ENCODE results near the gene COL25A1.

COL25A1 gene

DNA sequence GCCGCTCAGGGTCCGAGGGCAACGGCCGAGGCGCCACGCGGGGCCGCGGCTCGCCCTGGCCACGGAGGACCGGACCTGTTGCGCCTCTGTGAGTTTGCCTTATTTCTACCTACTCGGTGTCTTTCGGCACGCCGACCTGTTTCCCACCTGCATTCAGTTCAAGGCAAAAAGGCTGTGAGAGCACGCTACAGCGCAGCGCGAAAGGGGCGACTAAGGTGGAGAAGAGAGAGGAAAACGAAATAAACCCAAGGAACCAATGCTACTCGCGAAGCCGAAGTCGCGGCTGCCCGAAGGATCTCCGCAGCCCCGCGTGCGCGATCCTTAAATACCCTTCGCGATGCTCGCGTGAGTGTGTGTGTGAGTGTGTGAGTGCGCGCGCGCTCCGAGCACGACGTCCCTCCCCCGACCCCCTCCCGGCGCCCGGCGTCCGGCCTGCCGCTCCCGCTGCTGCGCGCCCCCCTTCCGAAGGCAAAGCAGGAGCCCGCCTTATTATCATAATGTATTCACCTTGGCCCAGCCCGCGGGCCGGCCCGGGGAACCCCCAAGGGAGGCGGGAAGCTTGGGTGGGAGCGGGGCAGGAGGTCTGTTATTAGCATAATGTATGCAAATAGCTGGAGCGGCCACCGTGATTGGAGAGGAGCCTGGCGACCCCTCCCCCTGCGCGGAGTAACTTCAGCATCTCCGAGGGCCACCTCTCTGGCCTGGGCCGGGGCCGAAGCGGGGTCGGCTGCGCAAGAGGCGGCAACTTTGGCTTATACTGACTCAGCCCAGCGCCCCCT lies at the start of gene COL25A1:
Gene COL25A1 (minus strand): TSS at position 298 of the 779 bp plus-strand sequence.
- FAIRE-seq = no peak

- no peak for FAIRE-seq
Observed at GRCh38 chr4:109350121-109350520, 47.7 kb upstream of the COL25A1 start.

DNA sequence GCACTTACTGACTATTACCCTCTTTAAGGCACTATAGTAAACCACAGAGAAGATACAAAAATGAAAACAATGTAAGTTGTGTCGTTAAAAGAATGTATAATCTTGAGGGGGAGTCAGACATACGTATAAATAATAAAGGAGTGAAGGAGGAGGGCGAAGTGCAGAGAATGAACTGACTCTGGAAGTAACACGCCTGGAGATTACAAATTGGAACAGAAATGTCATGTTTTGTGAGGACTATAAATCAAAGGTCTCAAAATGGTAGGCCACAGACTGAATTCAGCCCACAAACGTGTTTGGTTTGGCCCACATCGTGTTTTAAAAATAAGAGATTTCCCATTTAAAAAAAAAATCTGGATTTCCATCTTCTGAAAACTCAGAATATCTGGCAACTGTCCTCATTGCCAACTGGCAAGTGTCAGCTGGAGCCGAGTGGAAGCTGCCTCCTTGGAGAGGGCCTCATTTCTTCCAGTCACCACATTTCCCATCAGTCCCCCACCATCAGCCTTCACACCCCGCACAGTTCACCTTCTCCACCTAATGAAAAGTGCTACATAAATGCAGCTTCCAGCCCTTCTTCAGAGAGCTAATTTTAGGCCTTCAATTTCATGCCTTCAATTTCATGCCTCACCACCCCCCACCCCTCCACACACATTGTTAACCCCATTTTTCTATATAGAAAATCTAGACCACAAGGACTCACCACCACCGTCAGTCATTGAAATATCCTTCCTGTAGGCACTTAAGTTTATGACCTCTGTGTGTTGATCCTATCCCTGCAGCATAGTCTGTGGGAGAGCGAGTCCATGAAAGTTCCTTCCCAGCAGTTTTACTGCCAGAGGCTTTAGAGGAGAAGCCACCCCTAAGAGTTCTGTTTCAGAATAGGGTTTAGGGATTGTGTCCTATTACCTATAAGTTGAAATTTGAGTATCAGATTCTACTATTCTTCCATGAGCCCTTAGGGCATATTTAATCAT lies 32.0 kb upstream of the COL25A1 start:
- FAIRE-seq = no peak

DNA sequence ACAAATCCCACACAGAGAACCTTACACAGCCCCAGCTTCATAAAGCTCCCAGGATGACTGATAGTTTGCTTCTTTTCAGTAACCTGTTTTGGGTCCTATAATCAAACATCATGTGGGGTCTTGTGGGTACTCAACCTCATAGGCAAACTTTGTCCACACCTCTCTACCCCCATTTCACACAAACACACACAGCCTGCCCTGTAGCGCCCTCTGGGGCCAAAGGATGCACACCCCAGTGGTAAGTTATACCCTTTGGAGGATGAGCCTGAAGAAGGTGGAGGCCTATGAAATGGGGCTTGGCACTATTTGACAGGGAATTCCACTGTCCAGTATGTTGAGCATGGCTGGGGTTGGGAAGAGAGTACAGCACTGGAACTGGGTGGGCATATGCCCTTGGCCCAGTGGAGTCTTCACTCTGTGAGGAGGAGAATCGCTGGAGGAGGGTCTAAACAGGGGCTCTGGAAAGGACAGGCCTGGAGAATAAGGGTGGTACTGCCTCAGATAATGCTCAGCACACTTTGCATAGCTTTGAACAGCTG lies 30.5 kb upstream of the COL25A1 start:
- no peak for FAIRE-seq

- no peak for FAIRE-seq
Observed at GRCh38 chr4:109327641-109328040, 25.2 kb upstream of the COL25A1 start.

DNA sequence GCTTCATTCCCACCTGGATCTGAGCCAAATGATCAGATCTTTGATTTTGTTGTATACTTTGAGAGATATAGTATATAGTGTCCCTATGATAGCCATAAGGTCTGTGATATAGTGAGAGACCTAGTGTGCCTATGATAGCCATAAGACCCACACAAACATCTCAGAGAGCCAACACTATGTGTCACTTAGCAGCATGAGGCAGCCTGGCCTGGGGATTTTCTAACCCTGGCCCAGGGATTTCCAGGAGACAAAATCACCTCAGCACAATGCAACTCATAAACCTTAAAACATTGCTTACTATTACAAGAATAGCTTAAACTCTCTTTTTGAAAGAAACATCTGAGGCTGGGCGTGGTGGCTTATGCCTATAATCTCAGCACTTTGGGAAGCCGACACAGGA lies 23.2 kb upstream of the COL25A1 start:
- no peak for FAIRE-seq

DNA sequence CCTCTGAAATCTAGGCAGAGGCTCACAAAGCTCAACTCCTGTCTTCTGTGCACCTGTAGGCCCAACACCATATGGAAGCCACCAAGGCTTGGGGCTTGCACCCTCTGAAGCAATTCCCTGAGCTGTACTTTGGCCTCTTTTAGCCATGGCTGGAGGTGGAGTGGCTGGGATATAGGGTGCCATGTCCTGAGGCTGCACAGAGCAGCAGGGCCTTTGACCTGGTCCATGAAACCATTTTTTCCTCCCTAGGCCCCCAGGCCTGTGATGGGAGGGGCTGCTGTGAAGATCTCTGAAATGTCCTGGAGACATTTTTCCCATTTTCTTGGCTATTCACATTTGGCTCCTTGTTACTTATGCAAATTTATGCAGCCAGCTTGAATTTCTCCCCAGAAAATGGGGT lies 20.9 kb upstream of the COL25A1 start:
- FAIRE-seq = no peak

GRCh38 chr4:109321232-109321631 lies 18.8 kb upstream of the COL25A1 start:
- FAIRE-seq = no peak

- FAIRE-seq = no peak
Observed at GRCh38 chr4:109319684-109320083, 17.2 kb upstream of the COL25A1 start.

DNA sequence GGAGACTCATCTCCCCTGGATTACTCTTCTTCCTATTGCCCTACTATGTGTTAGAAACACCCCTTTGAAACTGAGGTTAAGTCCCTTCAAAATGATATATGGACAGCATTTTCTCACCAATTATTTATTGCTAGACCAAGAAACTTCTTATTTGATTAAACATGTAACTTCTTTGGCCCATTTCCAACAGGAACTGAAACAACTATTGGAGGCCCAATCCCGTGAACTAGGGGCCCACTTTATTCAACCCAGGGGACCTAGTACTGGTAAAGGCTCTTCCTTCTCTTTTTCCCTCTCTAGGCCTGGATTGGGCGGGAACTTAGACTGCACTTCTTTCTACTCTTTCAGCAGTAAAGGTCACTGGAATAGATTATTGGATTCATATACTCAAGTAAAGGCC lies 16.7 kb upstream of the COL25A1 start:
- no peak for FAIRE-seq

GRCh38 chr4:109315818-109316217 lies 13.4 kb upstream of the COL25A1 start:
- FAIRE-seq = no peak

DNA sequence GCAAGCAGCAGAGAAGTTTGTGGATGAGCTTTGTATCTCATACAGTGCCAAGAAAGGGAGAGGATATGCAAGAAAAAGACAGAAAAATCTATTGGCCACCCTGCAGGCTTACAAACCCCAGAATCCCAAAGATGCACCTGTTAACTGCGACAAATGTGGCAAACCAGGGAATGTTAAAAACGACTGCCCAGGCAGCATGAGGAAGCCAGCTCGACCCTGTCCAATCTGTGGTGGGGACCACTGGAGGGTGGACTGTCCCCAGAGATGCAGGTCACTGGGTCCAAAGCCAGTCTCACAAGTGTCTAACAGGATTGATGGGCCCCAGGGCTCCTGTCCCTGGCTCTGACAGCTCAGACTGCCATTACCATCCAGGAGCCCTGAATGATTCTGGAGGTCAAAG lies 12.9 kb upstream of the COL25A1 start:
- FAIRE-seq = no peak

- FAIRE-seq = no peak
Observed at GRCh38 chr4:109313168-109314133, 11.0 kb upstream of the COL25A1 start.

GRCh38 chr4:109303140-109303496 lies 660 bp upstream of the COL25A1 start:
- no peak for FAIRE-seq

DNA sequence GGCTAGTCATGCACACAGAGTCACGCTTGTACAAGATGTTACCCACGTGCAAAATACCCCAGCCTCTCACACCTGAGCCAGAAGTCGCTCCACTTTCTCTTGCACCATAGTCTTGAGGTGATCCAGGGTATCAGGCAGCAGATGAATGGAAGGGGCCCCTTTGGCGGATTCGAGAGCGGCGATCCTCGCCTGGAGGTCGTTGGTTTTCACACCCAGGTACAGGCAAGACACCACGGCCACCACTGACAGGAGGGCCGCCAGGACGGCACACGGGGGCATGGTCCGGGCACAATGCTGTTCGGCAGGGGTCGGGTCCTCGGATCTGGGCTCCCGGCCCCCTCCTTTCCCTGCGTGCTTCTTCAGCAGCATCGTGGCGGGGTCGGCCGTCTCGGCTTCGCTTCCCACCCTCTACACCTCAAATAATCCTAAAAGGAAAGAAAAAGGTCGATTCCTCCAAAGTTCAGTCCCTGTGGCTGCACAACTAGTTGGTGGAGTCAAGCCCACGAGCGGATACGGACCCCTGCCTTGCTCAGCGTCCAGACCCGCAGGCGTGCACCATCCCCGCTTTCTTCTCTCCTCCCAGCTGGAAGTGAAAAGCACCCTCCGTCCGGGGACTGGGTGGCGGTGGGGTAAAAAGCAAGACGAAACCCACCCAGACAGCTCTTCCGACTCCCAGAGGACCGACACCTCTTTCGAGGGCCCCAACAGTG lies 652 bp downstream of the COL25A1 start:
- no peak for FAIRE-seq

GRCh38 chr4:109298279-109299010 lies 4.0 kb downstream of the COL25A1 start:
- no peak for FAIRE-seq

DNA sequence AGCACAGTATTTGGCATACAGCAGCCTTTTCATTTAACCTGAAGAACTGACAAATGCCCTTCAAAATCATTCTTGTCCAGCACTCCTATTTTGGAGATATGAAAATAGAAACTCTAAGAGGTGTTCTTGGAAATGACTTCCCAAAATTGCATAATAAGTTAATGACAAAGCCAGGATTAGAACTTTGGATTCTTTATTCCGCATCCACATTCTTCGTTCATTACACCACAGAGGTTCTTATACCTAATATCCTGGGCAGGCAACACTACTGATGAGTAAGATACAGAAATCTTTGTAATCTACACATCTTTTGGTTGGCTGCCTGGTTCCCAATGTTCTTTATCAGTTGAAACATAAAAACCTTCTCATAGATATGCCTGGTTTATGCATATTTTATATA lies 5.9 kb downstream of the COL25A1 start:
- FAIRE-seq = no peak

DNA sequence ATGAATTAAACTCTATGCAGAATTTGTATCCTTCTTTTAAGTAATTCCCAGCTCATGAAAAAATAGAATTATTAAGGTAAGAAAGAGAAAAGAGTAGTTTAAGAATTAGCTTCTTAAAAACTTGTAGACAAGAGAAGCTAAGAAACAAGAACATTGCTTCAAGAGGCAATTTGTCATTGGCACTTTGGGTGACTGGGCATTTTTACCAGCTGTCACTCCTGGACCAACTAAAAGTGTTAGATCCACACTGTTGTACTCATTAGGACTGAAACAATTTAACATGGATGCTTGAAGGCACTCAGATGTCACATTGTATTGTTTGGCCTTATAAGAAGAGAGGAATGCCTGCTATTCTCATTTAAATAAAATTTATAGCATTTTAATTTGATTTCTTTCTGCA lies 7.4 kb downstream of the COL25A1 start:
- FAIRE-seq = no peak

GRCh38 chr4:109294468-109295020 lies 7.9 kb downstream of the COL25A1 start:
- no peak for FAIRE-seq

- FAIRE-seq = no peak
Observed at GRCh38 chr4:109294006-109294405, 8.5 kb downstream of the COL25A1 start.
